HG02943 (cell line): ENCODE data around the gene YPEL2.
"Not testable (repeated sequence)": the region's sequence is repeated elsewhere in the genome, so short reads cannot be mapped to it uniquely, and the experiment has no call there.

Experiments
- ATAC-seq: cut with Tn5 transposase; IDR thresholded peaks from one replicate; pipeline ENCODE4 v1.9.1; 2021; ENCODE audit warnings: mild to moderate bottlenecking, low read depth, moderate library complexity; ENCODE audit not compliant: unreplicated experiment

The YPEL2 gene

GRCh38 chr17:59331129-59331928, at the start of gene YPEL2:
Gene YPEL2 (plus strand): TSS chr17:59331655. CDS start chr17:59353410, 21,755 bp downstream.
- peak; percentile 77 for ATAC-seq

- no peak for ATAC-seq
These were observed 47.1 kb upstream of the YPEL2 start for GRCh38 chr17:59284317-59284716.

- ATAC-seq: no peak
These were observed 44.0 kb upstream of the YPEL2 start for GRCh38 chr17:59287452-59287851.

GRCh38 chr17:59287891-59288290, 43.6 kb upstream of the YPEL2 start:
- ATAC-seq: no peak

- no peak for ATAC-seq
These were observed 41.5 kb upstream of the YPEL2 start for GRCh38 chr17:59289981-59290301.

GRCh38 chr17:59290302-59290998, 41.0 kb upstream of the YPEL2 start:
- not testable (repeated sequence) for ATAC-seq

GRCh38 chr17:59292174-59292523, 39.3 kb upstream of the YPEL2 start:
- no peak for ATAC-seq

GRCh38 chr17:59296190-59296589, 35.3 kb upstream of the YPEL2 start:
- ATAC-seq: no peak

- ATAC-seq: no peak
These were observed 32.9 kb upstream of the YPEL2 start for GRCh38 chr17:59298521-59298920.

GRCh38 chr17:59299400-59300092, 31.9 kb upstream of the YPEL2 start:
- no peak for ATAC-seq

GRCh38 chr17:59300941-59301340, 30.5 kb upstream of the YPEL2 start:
- no peak for ATAC-seq

- no peak for ATAC-seq
These were observed 26.6 kb upstream of the YPEL2 start for GRCh38 chr17:59304811-59305210.

GRCh38 chr17:59310263-59310920, 21.1 kb upstream of the YPEL2 start:
- ATAC-seq: no peak

GRCh38 chr17:59311051-59311468, 20.4 kb upstream of the YPEL2 start:
- no peak for ATAC-seq

- not testable (repeated sequence) for ATAC-seq
These were observed 19.9 kb upstream of the YPEL2 start for GRCh38 chr17:59311521-59311920.

GRCh38 chr17:59315866-59316265, 15.6 kb upstream of the YPEL2 start:
- ATAC-seq: no peak

- ATAC-seq: no peak
These were observed 4.1 kb upstream of the YPEL2 start for GRCh38 chr17:59327121-59327980.

GRCh38 chr17:59327981-59328290, 3.5 kb upstream of the YPEL2 start:
- ATAC-seq: no peak

- no peak for ATAC-seq
These were observed 2.9 kb upstream of the YPEL2 start for GRCh38 chr17:59328601-59329000.
